ENCODE data around the gene HMGCS2. TPM values are rescaled to one million over a fixed set of nuclear protein-coding genes. Genes with fewer than 3 reads are reported as not detected.

Gene HMGCS2
- total and polyA plus RNA-seq, 12 donors: 0.83 to 313 (median 11.2) TPM

- DNase-seq (peak in 1 of 2 donors; percentile 59), ATAC-seq (peak in 7 of 8 donors; percentile 37 to 85 (median 56))
- intact Hi-C loops (cut with DNase I): no loop called here
- Histone ChIP-seq H3K9me3 (no peaks in the 10 kb centered on the region), H3K4me3 (no peak overlapping the region), H3K27me3 (no peaks in the 10 kb centered on the region), H3K36me3 (no peaks in the 10 kb centered on the region), H3K27ac (no peak overlapping the region), H3K4me1 (peaks cover 0 to 9% (median 4%) of the 10 kb centered on the region in 9 donors)
- no peak for TF ChIP-seq CTCF (IDR thresholded peaks at IDR 0.05)
- WGBS, 2 donors: 73% methylated on average over 3 of the region's 3 CpGs
Observed at GRCh38 chr1:119784191-119784781, 15.6 kb upstream of the HMGCS2 start.

- ATAC-seq (no peak), DNase-seq (no peak)
- H3K36me3 ChIP-seq: no peaks in the 10 kb centered on the region
- H3K27ac ChIP-seq: no peak overlapping the region
- WGBS, 2 donors: 70 to 76% methylated on average over 6 of the region's 6 CpGs
- no peak overlapping the region for H3K4me3 ChIP-seq
- H3K4me1 ChIP-seq: peaks cover 0 to 9% (median 4%) of the 10 kb centered on the region in 9 donors
- H3K9me3 ChIP-seq: no peaks in the 10 kb centered on the region
- H3K27me3 ChIP-seq: no peaks in the 10 kb centered on the region
- no peak for TF ChIP-seq CTCF (IDR thresholded peaks at IDR 0.05)
- intact Hi-C loops (cut with DNase I): no loop called here
Observed at GRCh38 chr1:119783354-119784185, 14.9 kb upstream of the HMGCS2 start.

GRCh38 chr1:119782631-119783325 lies 14.1 kb upstream of the HMGCS2 start:
- Histone ChIP-seq H3K9me3 (no peaks in the 10 kb centered on the region), H3K4me1 (peaks cover 0 to 9% (median 4%) of the 10 kb centered on the region in 9 donors), H3K27me3 (no peaks in the 10 kb centered on the region), H3K36me3 (no peaks in the 10 kb centered on the region), H3K4me3 (no peak overlapping the region), H3K27ac (no peak overlapping the region)
- WGBS, 2 donors: 72 to 80% methylated on average over 7 of the region's 7 CpGs
- DNase-seq: no peak
- intact Hi-C loops (cut with DNase I): no loop called here
- ATAC-seq: no peak
- no peak for TF ChIP-seq CTCF (IDR thresholded peaks at IDR 0.05)

GRCh38 chr1:119781434-119782210 lies 12.9 kb upstream of the HMGCS2 start:
- no peak for TF ChIP-seq CTCF (IDR thresholded peaks at IDR 0.05)
- ATAC-seq: no peak
- WGBS, 2 donors: 83 to 98% methylated on average over 11 of the region's 11 CpGs
- Histone ChIP-seq H3K4me1 (peaks cover 0 to 9% (median 4%) of the 10 kb centered on the region in 9 donors), H3K9me3 (no peaks in the 10 kb centered on the region), H3K36me3 (no peaks in the 10 kb centered on the region), H3K27ac (no peak overlapping the region), H3K4me3 (no peak overlapping the region), H3K27me3 (no peaks in the 10 kb centered on the region)
- intact Hi-C loops (cut with DNase I): no loop called here
- no peak for DNase-seq

Measured in heart right ventricle (tissue), 16 donors.